Endothelial cell of umbilical vein (primary cell): ENCODE data around the gene DENND4C. TPM values are rescaled to one million over a fixed set of nuclear protein-coding genes. Genes with fewer than 3 reads are reported as not detected.
"Not testable (repeated sequence)": the region's sequence is repeated elsewhere in the genome, so short reads cannot be mapped to it uniquely, and the experiment has no call there.

ENCODE experiments used
- BruUV-seq: library from RNA; stranded (reverse); fragments of 400-500 nt; replicated peaks from 2 replicates; lab custom pipeline; 2021; lab: Mats Ljungman, UMichigan
- CTCF ChIA-PET: fragments of 300-600, 350-600 bp; sonication (Branson Sonifier 250); formaldehyde crosslinking; loops from one replicate; lab custom pipeline; 2021; ENCODE audit warnings: antibody characterized with exemption, inconsistent platforms; lab: Charles Lee
- POLR2A ChIA-PET: fragments of 300-600, 350-600 bp; sonication (Branson Sonifier 250); formaldehyde crosslinking; loops from one replicate; lab custom pipeline; 2021; ENCODE audit warnings: antibody characterized with exemption, inconsistent platforms; lab: Charles Lee
- DNase-seq: peaks from one replicate; pipeline ENCODE4 v3.0.0-alpha.2; 2011; ENCODE audit warnings: low read depth, low spot score
- FAIRE-seq: peaks from 2 replicates; lab custom pipeline; 2011; peaks lifted over from hg19 to GRCh38; lab: Jason Lieb, UNC
- H2AFZ ChIP-seq: 2 replicates; pipeline ENCODE4 v1.6.0; 2012; ENCODE audit warnings: low read depth, low read length, control low read depth, inconsistent platforms
- H3K27ac ChIP-seq: 2 replicates; pipeline ENCODE4 v1.5.1; 2011; ENCODE audit warnings: low read depth, mild to moderate bottlenecking, control low read depth, low read length, moderate library complexity; ENCODE audit not compliant: insufficient read depth
- H3K27me3 ChIP-seq, 2 experiments: 2 replicates each; pipeline versions ENCODE4 v1.6.0 to v1.6.1; 2011; ENCODE audit warnings: low read length in 2 of 2, mixed read lengths in 1 of 2; ENCODE audit not compliant: control insufficient read depth in 2 of 2, insufficient read depth in 2 of 2
- H3K36me3 ChIP-seq, 2 experiments: 2 replicates in 1 of 2; 3 replicates in 1 of 2; pipeline ENCODE4 v1.5.1; 2011; ENCODE audit warnings: low read length in 2 of 2, mild to moderate bottlenecking in 1 of 2, moderate library complexity in 1 of 2; ENCODE audit not compliant: control insufficient read depth in 2 of 2, insufficient read depth in 2 of 2; ENCODE audit errors: extremely low read depth in 1 of 2
- H3K4me1 ChIP-seq: 3 replicates; pipeline ENCODE4 v1.5.1; 2011; ENCODE audit warnings: mild to moderate bottlenecking, low read length; ENCODE audit not compliant: control insufficient read depth, insufficient read depth; ENCODE audit errors: extremely low read depth
- H3K4me2 ChIP-seq: 2 replicates; pipeline ENCODE4 v1.6.1; 2011; ENCODE audit warnings: low read length, control low read depth, mixed read lengths; ENCODE audit not compliant: insufficient read depth
- H3K4me3 ChIP-seq, 3 experiments: fragments of 200-600 bp in 1 of 3; sonication (generic), shearing (Covaris generic) in 1 of 3; replicated peaks in 1 of 3; 2 replicates each; pipeline ENCODE4 v1.5.1; 2011 to 2016; ENCODE audit warnings: control low read depth in 3 of 3, low read length in 3 of 3, mild to moderate bottlenecking in 2 of 3, inconsistent platforms in 1 of 3, low read depth in 1 of 3, moderate library complexity in 1 of 3; ENCODE audit not compliant: insufficient read depth in 1 of 3
- H3K79me2 ChIP-seq: 2 replicates; pipeline ENCODE4 v1.6.0; 2012; ENCODE audit warnings: low read length, inconsistent platforms; ENCODE audit not compliant: control insufficient read depth, insufficient read depth
- H3K9ac ChIP-seq: replicated peaks from 2 replicates; pipeline ENCODE3; 2011; ENCODE audit warnings: low read length, control low read depth; ENCODE audit not compliant: insufficient read depth; ENCODE audit errors: extremely low read depth
- H3K9me1 ChIP-seq: replicated peaks from 3 replicates; pipeline ENCODE4 v1.6.0; 2011; ENCODE audit warnings: mild to moderate bottlenecking, low read length; ENCODE audit not compliant: control insufficient read depth, insufficient read depth; ENCODE audit errors: extremely low read depth
- H3K9me3 ChIP-seq: replicated peaks from 2 replicates; pipeline ENCODE4 v1.5.1; 2012; ENCODE audit warnings: low read length, inconsistent platforms; ENCODE audit not compliant: control insufficient read depth, insufficient read depth
- H4K20me1 ChIP-seq: replicated peaks from 2 replicates; pipeline ENCODE3; 2011; ENCODE audit warnings: mild to moderate bottlenecking, low read length; ENCODE audit not compliant: control insufficient read depth, insufficient read depth; ENCODE audit errors: extremely low read depth
- CTCF ChIP-seq, 2 donors: IDR thresholded peaks; 1 replicate in 1 of 2; 2 replicates in 1 of 2; pipeline ENCODE4 v1.5.1; 2011; ENCODE audit warnings: low read length in 2 of 2, mild to moderate bottlenecking in 2 of 2, moderate library complexity in 2 of 2, control low read depth in 1 of 2, inconsistent platforms in 1 of 2, low read depth in 1 of 2; ENCODE audit not compliant: insufficient read depth in 1 of 2; ENCODE audit errors: extremely low read depth in 1 of 2
- EZH2 ChIP-seq: IDR thresholded peaks from 2 replicates; pipeline ENCODE4 v1.6.1; 2012; ENCODE audit warnings: borderline replicate concordance, low read depth, mild to moderate bottlenecking, moderate library complexity, low read length, inconsistent platforms; ENCODE audit not compliant: severe bottlenecking
- FOS ChIP-seq: IDR thresholded peaks from 2 replicates; pipeline ENCODE4 v1.6.1; 2011; ENCODE audit warnings: mild to moderate bottlenecking, low read length, moderate library complexity, borderline replicate concordance; ENCODE audit not compliant: insufficient read depth
- GATA2 ChIP-seq: IDR thresholded peaks from 2 replicates; pipeline ENCODE4 v1.7.0; 2011; ENCODE audit warnings: low read depth, mild to moderate bottlenecking, moderate library complexity, mixed read lengths, low read length; ENCODE audit not compliant: insufficient read length, insufficient read depth
- JUN ChIP-seq: IDR thresholded peaks from 2 replicates; pipeline ENCODE4 v1.6.1; 2011; ENCODE audit warnings: borderline replicate concordance, low read depth; ENCODE audit not compliant: insufficient read length, insufficient read depth
- MAX ChIP-seq: IDR thresholded peaks from 2 replicates; pipeline ENCODE4 v1.6.1; 2011; ENCODE audit not compliant: insufficient read depth, insufficient read length
- MYC ChIP-seq: IDR thresholded peaks from one replicate; pipeline ENCODE4 v1.6.1; 2011; ENCODE audit warnings: mild to moderate bottlenecking, low read depth, low read length
- POLR2A ChIP-seq: IDR thresholded peaks from 2 replicates; pipeline ENCODE4 v1.6.1; 2012; ENCODE audit warnings: low read depth, mild to moderate bottlenecking, control low read depth, low read length
- POLR2AphosphoS5 ChIP-seq: IDR thresholded peaks from 2 replicates; pipeline ENCODE4 v1.6.1; 2012; ENCODE audit warnings: low read depth, mild to moderate bottlenecking, control low read depth, low read length, moderate library complexity; ENCODE audit not compliant: insufficient read depth
- dilution Hi-C: fragments of 300-500 bp; cut with MboI; formaldehyde crosslinking; loops from one replicate; pipeline ENCODE4 v1.15.0; 2019; ENCODE audit warnings: low sequenced_read_pairs; ENCODE audit not compliant: extremely low pct_ligation_motif_present
- intact Hi-C: fragments of 100-400 bp; cut with micrococcal nuclease; formaldehyde crosslinking; loops from one replicate; pipeline ENCODE4 v1.10.0; 2022
- polyA plus RNA-seq, 4 experiments: library from polyadenylated mRNA; depleted of rRNA in 3 of 4; stranded (reverse) in 3 of 4; unstranded in 1 of 4; fragments of >200 nt; gene quantifications; 2 replicates each; pipeline versions ENCODE4 v1.2.1 to v1.2.3, GENCODE V29; 2011 to 2012; ENCODE audit warnings: missing spikeins in 1 of 4
- total RNA-seq: library from RNA; stranded (reverse); gene quantifications from 2 replicates; pipeline ENCODE4 v1.2.3, GENCODE V29; 2021

The DENND4C gene
- total and polyA plus RNA-seq, 2 donors (not counting 3 experiments of a cell fraction or from before 2014, with no cell fraction given), result 9.6 to 36.8 TPM

- no peak overlapping the region for H2AFZ ChIP-seq
- ChIA-PET POLR2A (no interaction called here), CTCF (interaction anchor here (0.8 kb wide), 1 partner anchor 15 kb away, joined by 4 read pairs; no protein-coding TSS in a partner anchor)
- dilution Hi-C loops, result no loop called here
- H3K4me3 ChIP-seq, result no peak overlapping the region
- no TSS peak for BruUV-seq
- TF ChIP-seq EZH2, result no peak
- no peak for TF ChIP-seq POLR2AphosphoS5
- TF ChIP-seq CTCF (IDR thresholded peaks at IDR 0.05; ENCODE audit: extremely low read depth in 1 of 2, insufficient read depth in 1 of 2, low read depth in 1 of 2, low read length in 2 of 2), result no peak
- no peak for TF ChIP-seq FOS
- TF ChIP-seq MAX, result no peak
- no peak for TF ChIP-seq JUN
- TF ChIP-seq GATA2, result no peak
- TF ChIP-seq POLR2A, result no peak
- TF ChIP-seq MYC, result no peak
- DNase-seq (no peak), FAIRE-seq (no peak)
- H3K36me3 ChIP-seq, result no peaks in the 10 kb centered on the region
- H3K4me2 ChIP-seq, result no peak overlapping the region
- H3K79me2 ChIP-seq, result peaks cover 77% of the 10 kb centered on the region
- no peaks in the 10 kb centered on the region for H3K9me3 ChIP-seq
- intact Hi-C loops, result no loop called here
- H3K9me1 ChIP-seq, result no peaks in the 10 kb centered on the region
- H3K4me1 ChIP-seq, result no peaks in the 10 kb centered on the region
- H4K20me1 ChIP-seq, result no peaks in the 10 kb centered on the region
- no peak overlapping the region for H3K9ac ChIP-seq
- H3K27me3 ChIP-seq, result no peaks in the 10 kb centered on the region
- H3K27ac ChIP-seq, result no peak overlapping the region
Measured at GRCh38 chr9:19247420-19247819, 16.9 kb downstream of the DENND4C start.

- H3K36me3 ChIP-seq, POLR2A ChIA-PET, H3K9me3 ChIP-seq, H2AFZ ChIP-seq, H3K27ac ChIP-seq, intact Hi-C loops, DNase-seq, CTCF ChIA-PET, H3K4me3 ChIP-seq, H3K27me3 ChIP-seq, H3K9ac ChIP-seq, FAIRE-seq, H3K9me1 ChIP-seq, H3K4me2 ChIP-seq, BruUV-seq, H3K4me1 ChIP-seq, H4K20me1 ChIP-seq, dilution Hi-C loops: not testable (repeated sequence)
- H3K79me2 ChIP-seq, result peaks cover 75% of the 10 kb centered on the region
Measured at GRCh38 chr9:19250346-19250745, 19.9 kb downstream of the DENND4C start.

GRCh38 chr9:19251203-19251602 lies 20.7 kb downstream of the DENND4C start:
- H3K27ac ChIP-seq, H3K27me3 ChIP-seq, H3K9me3 ChIP-seq, CTCF ChIA-PET, POLR2A ChIA-PET, intact Hi-C loops, dilution Hi-C loops, H3K36me3 ChIP-seq, H3K4me2 ChIP-seq, H3K4me3 ChIP-seq, H3K9me1 ChIP-seq, DNase-seq, H3K9ac ChIP-seq, FAIRE-seq, H2AFZ ChIP-seq, BruUV-seq, H4K20me1 ChIP-seq, H3K4me1 ChIP-seq: not testable (repeated sequence)
- H3K79me2 ChIP-seq, result peaks cover 73% of the 10 kb centered on the region
